Vagina (tissue), 2 donors: ENCODE measurements around the gene RHOD.

Experiments
- CTCF ChIP-seq, 3 experiments: fragments of 450-650 bp in 2 of 3; fragments of 200-600 bp in 1 of 3; sonication (generic) in 1 of 3; IDR thresholded peaks; one replicate each; pipeline ENCODE4 v1.5.1; 2017 to 2019; ENCODE audit warnings: antibody characterized with exemption in 3 of 3, mild to moderate bottlenecking in 2 of 3, moderate library complexity in 2 of 3
- POLR2A ChIP-seq, 2 donors: fragments of 450-650 bp; IDR thresholded peaks; one replicate each; pipeline ENCODE4 v1.6.1; 2017; ENCODE audit warnings: antibody characterized with exemption in 2 of 2, mild to moderate bottlenecking in 2 of 2, moderate library complexity in 2 of 2

- TF ChIP-seq CTCF (IDR thresholded peaks at IDR 0.05) (no peak), POLR2A (IDR thresholded peaks at IDR 0.05) (no peak)
These were observed 19.6 kb downstream of the RHOD start for GRCh38 chr11:67076202-67076601.
